OCI-LY1 (cell line): ENCODE results near the gene GKN2.

ENCODE experiments used
- H2AFZ ChIP-seq: fragments of 200-600 bp; sonication (generic), shearing (Covaris generic); 2 replicates; pipeline ENCODE4 v1.6.0; 2014; ENCODE audit warnings: antibody characterized with exemption, mild to moderate bottlenecking, low read length
- H3F3A ChIP-seq: fragments of 200-600 bp; sonication (generic), shearing (Covaris generic); 2 replicates; pipeline ENCODE4 v1.6.0; 2014; ENCODE audit warnings: mild to moderate bottlenecking, antibody characterized with exemption, low read length, moderate library complexity; ENCODE audit not compliant: insufficient read depth
- H3K27ac ChIP-seq: fragments of 200-600 bp; sonication (generic); 2 replicates; pipeline ENCODE4 v1.5.1; 2014; ENCODE audit warnings: low read length, mixed run types, mild to moderate bottlenecking, low read depth; ENCODE audit not compliant: poor library complexity, severe bottlenecking
- H3K27me3 ChIP-seq: fragments of 200-600 bp; sonication (generic); 2 replicates; pipeline ENCODE4 v1.6.0; 2014; ENCODE audit warnings: antibody characterized with exemption, mild to moderate bottlenecking, low read length, moderate library complexity; ENCODE audit not compliant: insufficient read depth
- H3K36me3 ChIP-seq: fragments of 200-600 bp; sonication (generic); 2 replicates; pipeline ENCODE4 v1.6.1; 2014; ENCODE audit warnings: mild to moderate bottlenecking, antibody characterized with exemption, low read length, moderate library complexity, mixed read lengths; ENCODE audit not compliant: insufficient read depth
- H3K4me1 ChIP-seq: fragments of 200-600 bp; sonication (generic); 2 replicates; pipeline ENCODE4 v1.5.1; 2014; ENCODE audit warnings: mild to moderate bottlenecking, low read length, moderate library complexity; ENCODE audit not compliant: insufficient read depth, severe bottlenecking
- H3K4me2 ChIP-seq: fragments of 200-600 bp; sonication (generic), shearing (Covaris generic); 2 replicates; pipeline ENCODE4 v1.6.1; 2014; ENCODE audit warnings: low read length
- H3K4me3 ChIP-seq: fragments of 200-600 bp; sonication (generic); 2 replicates; pipeline ENCODE4 v1.5.1; 2014; ENCODE audit warnings: low read length, low read depth, mild to moderate bottlenecking, mixed read lengths; ENCODE audit not compliant: poor library complexity, severe bottlenecking
- H3K79me2 ChIP-seq: fragments of 200-600 bp; shearing (Covaris generic); 2 replicates; pipeline ENCODE4 v1.6.1; 2016; ENCODE audit warnings: mixed run types, low read length, mixed read lengths; ENCODE audit not compliant: insufficient read depth
- H3K9ac ChIP-seq: fragments of 200-600 bp; sonication (generic), shearing (Covaris generic); 2 replicates; pipeline ENCODE4 v1.6.1; 2014; ENCODE audit warnings: mild to moderate bottlenecking, low read length, mixed read lengths
- H3K9me2 ChIP-seq: fragments of 200-600 bp; sonication (generic), shearing (Covaris generic); 2 replicates; pipeline ENCODE4 v1.6.1; 2014; ENCODE audit warnings: low read depth, mild to moderate bottlenecking, low read length, mixed read lengths
- H3K9me3 ChIP-seq: fragments of 200-600 bp; shearing (Covaris generic); 2 replicates; pipeline ENCODE4 v1.6.1; 2014; ENCODE audit warnings: low read length, mixed read lengths
- H4K20me1 ChIP-seq: fragments of 200-600 bp; sonication (generic), shearing (Covaris generic); 2 replicates; pipeline ENCODE4 v1.6.0; 2016; ENCODE audit warnings: mild to moderate bottlenecking, low read length; ENCODE audit not compliant: insufficient read depth
- EZH2 ChIP-seq: fragments of 200-600 bp; sonication (generic), shearing (Covaris generic); IDR thresholded peaks from 2 replicates; pipeline ENCODE4 v1.8.0; 2017; ENCODE audit warnings: borderline replicate concordance, mixed run types, mild to moderate bottlenecking, antibody characterized with exemption, low read length, moderate library complexity, mixed read lengths
- TF ChIP-seq, protein P1 (sequence below): fragments of 200-600 bp; sonication (generic), shearing (Covaris generic); IDR thresholded peaks from 2 replicates; pipeline ENCODE4 v1.5.1; 2017; ENCODE audit warnings: mild to moderate bottlenecking, antibody characterized with exemption, low read length, moderate library complexity, mixed read lengths

The GKN2 gene

DNA sequence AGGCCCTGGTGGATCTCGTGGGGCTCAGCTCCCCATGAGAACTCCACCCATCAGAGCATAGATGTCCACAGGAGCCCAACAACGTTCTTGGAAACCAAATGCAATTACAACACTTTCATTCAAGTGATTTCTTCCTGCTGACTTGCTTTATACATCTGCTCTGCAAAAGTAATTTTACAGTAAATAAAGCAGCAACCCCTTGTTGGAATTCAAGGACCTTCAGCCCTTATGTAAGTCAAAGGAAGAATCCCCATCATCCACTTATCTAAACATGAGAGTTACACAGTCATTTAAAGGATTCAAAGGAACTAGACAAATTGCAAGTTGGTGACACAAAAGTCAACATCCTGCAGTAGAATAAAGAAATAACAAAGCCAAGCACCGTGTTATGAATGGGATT, 43.2 kb upstream of the GKN2 start:
- no peaks in the 10 kb centered on the region for H3K79me2 ChIP-seq
- no peaks in the 10 kb centered on the region for H3K9me2 ChIP-seq
- no peaks in the 10 kb centered on the region for H3K27me3 ChIP-seq
- H2AFZ ChIP-seq: no peak overlapping the region
- H3K27ac ChIP-seq: no peak overlapping the region
- no peak overlapping the region for H3K4me3 ChIP-seq
- TF ChIP-seq, protein P1, sequence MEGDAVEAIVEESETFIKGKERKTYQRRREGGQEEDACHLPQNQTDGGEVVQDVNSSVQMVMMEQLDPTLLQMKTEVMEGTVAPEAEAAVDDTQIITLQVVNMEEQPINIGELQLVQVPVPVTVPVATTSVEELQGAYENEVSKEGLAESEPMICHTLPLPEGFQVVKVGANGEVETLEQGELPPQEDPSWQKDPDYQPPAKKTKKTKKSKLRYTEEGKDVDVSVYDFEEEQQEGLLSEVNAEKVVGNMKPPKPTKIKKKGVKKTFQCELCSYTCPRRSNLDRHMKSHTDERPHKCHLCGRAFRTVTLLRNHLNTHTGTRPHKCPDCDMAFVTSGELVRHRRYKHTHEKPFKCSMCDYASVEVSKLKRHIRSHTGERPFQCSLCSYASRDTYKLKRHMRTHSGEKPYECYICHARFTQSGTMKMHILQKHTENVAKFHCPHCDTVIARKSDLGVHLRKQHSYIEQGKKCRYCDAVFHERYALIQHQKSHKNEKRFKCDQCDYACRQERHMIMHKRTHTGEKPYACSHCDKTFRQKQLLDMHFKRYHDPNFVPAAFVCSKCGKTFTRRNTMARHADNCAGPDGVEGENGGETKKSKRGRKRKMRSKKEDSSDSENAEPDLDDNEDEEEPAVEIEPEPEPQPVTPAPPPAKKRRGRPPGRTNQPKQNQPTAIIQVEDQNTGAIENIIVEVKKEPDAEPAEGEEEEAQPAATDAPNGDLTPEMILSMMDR: no peak
- no peak for TF ChIP-seq EZH2
- no peaks in the 10 kb centered on the region for H3F3A ChIP-seq
- no peaks in the 10 kb centered on the region for H3K36me3 ChIP-seq
- no peak overlapping the region for H3K4me2 ChIP-seq
- no peaks in the 10 kb centered on the region for H3K4me1 ChIP-seq
- H4K20me1 ChIP-seq: no peaks in the 10 kb centered on the region
- no peaks in the 10 kb centered on the region for H3K9me3 ChIP-seq
- no peak overlapping the region for H3K9ac ChIP-seq

DNA sequence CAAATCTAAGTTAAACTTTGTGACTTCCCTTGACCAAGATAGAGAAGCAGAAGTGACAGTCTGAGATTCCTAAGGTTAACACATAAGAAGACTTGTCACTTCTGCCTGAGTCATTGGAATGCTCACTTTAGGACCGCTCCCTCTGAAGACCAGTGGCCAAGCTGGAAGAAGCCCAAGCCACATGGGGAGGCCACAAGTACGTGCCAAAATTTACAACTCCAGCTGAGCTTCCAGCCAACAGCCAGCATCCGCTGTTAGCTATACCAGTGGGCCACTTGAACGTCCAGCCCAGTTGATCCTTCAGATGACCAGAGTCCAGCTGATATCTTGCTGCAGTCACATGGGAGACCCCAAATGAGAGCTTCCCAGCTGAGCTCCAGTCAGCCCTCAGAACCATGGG, 42.2 kb upstream of the GKN2 start:
- Histone ChIP-seq H3K9me2 (no peaks in the 10 kb centered on the region), H3K27ac (no peak overlapping the region), H3K9ac (no peak overlapping the region), H3K4me1 (no peaks in the 10 kb centered on the region), H3K4me3 (no peak overlapping the region), H3K9me3 (no peaks in the 10 kb centered on the region), H3K36me3 (no peaks in the 10 kb centered on the region), H3K4me2 (no peak overlapping the region), H4K20me1 (no peaks in the 10 kb centered on the region), H3F3A (no peaks in the 10 kb centered on the region), H3K79me2 (no peaks in the 10 kb centered on the region), H2AFZ (no peak overlapping the region), H3K27me3 (no peaks in the 10 kb centered on the region)
- TF ChIP-seq, protein P1: no peak
- no peak for TF ChIP-seq EZH2

DNA sequence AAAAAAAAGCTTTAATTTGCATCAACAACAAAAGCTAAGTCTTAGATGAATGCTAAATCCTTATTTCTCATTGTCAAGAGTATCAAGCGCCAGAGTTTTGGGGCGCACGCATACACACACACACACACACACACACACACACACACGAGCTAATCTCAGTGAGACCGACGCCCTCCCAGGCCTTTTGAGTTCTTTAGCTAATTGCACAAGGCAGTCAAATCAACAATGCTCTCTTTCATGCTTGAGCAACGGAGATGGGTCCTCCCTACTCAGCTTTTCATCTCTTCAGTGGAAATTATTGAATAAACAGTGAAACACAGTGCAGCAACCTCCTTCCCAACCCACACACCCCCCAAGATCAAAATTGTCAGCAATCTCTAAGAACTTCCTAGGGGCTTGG, 41.0 kb upstream of the GKN2 start:
- no peak overlapping the region for H3K9ac ChIP-seq
- no peaks in the 10 kb centered on the region for H3K4me1 ChIP-seq
- H3K4me2 ChIP-seq: no peak overlapping the region
- H3K79me2 ChIP-seq: no peaks in the 10 kb centered on the region
- H4K20me1 ChIP-seq: no peaks in the 10 kb centered on the region
- no peaks in the 10 kb centered on the region for H3F3A ChIP-seq
- TF ChIP-seq, protein P1: no peak
- TF ChIP-seq EZH2: no peak
- no peak overlapping the region for H2AFZ ChIP-seq
- H3K9me2 ChIP-seq: no peaks in the 10 kb centered on the region
- no peaks in the 10 kb centered on the region for H3K27me3 ChIP-seq
- no peaks in the 10 kb centered on the region for H3K36me3 ChIP-seq
- H3K4me3 ChIP-seq: no peak overlapping the region
- no peaks in the 10 kb centered on the region for H3K9me3 ChIP-seq
- no peak overlapping the region for H3K27ac ChIP-seq
